HL-60 (cell line): ENCODE results near the gene DNAAF5.

ENCODE experiments used
- DNase-seq, 2 experiments: peaks; one replicate each; pipeline ENCODE4 v3.0.0-alpha.2; 2010 to 2020; ENCODE audit warnings: low read depth in 1 of 2, low spot score in 1 of 2
- H3K27ac ChIP-seq: fragments of 250-450 bp; sonication (Bioruptor Pico); replicated peaks from 2 replicates; pipeline ENCODE4 v1.5.1; 2020; ENCODE audit warnings: mild to moderate bottlenecking, moderate library complexity
- H3K27me3 ChIP-seq: fragments of 250-450 bp; sonication (Bioruptor Pico); 2 replicates; pipeline ENCODE4 v1.5.1; 2021; ENCODE audit warnings: mild to moderate bottlenecking, moderate library complexity; ENCODE audit not compliant: insufficient read depth, poor library complexity, severe bottlenecking
- H3K4me3 ChIP-seq: replicated peaks from 2 replicates; pipeline ENCODE4 v1.5.1; 2011; ENCODE audit warnings: mild to moderate bottlenecking, control low read depth, low read length; ENCODE audit not compliant: insufficient read depth
- GABPA ChIP-seq: IDR thresholded peaks from 2 replicates; pipeline ENCODE4 v1.6.1; 2012; ENCODE audit warnings: low read depth
- POLR2AphosphoS5 ChIP-seq: IDR thresholded peaks from 2 replicates; pipeline ENCODE4 v1.6.1; 2012; ENCODE audit warnings: low read depth
- SPI1 ChIP-seq: IDR thresholded peaks from 2 replicates; pipeline ENCODE4 v1.6.1; 2012; ENCODE audit warnings: low read depth, mild to moderate bottlenecking, borderline replicate concordance
- TF ChIP-seq, protein P1 (sequence below): IDR thresholded peaks from one replicate; pipeline ENCODE4 v1.5.1; 2011; ENCODE audit warnings: low read length, control low read depth, inconsistent platforms; ENCODE audit not compliant: insufficient read depth
- TF ChIP-seq, protein P2 (sequence below): IDR thresholded peaks from 2 replicates; pipeline ENCODE4 v1.6.1; 2012; ENCODE audit warnings: low read depth; ENCODE audit not compliant: insufficient replicate concordance

The DNAAF5 gene

DNA sequence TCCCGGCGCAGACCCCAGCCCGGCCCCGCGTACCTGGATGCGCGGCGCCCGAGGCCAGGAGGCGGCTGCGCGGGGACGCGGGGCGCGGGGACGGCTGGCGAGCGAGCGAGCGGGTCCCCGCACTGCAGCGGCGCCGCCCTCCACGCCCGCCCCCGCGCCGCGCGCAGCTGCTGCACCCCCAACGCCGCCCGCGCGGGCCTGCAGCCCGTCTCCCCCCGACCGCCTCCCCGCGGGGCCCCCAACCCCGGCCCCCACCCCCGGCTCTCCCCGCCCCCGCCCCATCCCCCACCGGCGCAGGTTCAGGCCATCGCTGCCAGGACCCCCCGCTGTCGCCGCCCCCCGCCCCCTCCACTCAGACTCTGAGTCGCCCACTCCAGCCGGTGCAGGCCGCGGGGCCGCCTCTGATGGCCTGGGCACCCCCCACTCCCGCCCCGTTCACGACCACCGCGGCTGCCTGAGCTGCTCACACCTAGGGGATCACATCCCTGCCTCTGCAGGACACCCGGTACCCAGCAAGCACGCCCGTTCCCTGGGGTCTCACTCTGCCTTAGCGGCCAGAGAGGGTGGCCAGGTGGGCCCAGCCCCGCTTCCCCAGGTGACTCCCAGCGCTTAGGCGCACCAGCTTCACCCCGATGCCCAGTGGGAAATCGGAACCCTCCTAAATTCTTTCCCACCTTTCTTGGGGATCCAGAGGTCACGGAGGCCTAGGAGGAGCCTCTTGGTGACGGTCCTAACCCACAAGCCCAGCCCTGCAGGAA, 13.9 kb upstream of the DNAAF5 start:
- Histone ChIP-seq H3K27ac (no peak overlapping the region), H3K4me3 (no peak overlapping the region), H3K27me3 (no peaks in the 10 kb centered on the region)
- no peak for DNase-seq
- no peak for TF ChIP-seq SPI1
- TF ChIP-seq, protein P1, sequence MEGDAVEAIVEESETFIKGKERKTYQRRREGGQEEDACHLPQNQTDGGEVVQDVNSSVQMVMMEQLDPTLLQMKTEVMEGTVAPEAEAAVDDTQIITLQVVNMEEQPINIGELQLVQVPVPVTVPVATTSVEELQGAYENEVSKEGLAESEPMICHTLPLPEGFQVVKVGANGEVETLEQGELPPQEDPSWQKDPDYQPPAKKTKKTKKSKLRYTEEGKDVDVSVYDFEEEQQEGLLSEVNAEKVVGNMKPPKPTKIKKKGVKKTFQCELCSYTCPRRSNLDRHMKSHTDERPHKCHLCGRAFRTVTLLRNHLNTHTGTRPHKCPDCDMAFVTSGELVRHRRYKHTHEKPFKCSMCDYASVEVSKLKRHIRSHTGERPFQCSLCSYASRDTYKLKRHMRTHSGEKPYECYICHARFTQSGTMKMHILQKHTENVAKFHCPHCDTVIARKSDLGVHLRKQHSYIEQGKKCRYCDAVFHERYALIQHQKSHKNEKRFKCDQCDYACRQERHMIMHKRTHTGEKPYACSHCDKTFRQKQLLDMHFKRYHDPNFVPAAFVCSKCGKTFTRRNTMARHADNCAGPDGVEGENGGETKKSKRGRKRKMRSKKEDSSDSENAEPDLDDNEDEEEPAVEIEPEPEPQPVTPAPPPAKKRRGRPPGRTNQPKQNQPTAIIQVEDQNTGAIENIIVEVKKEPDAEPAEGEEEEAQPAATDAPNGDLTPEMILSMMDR = no peak
- TF ChIP-seq GABPA = no peak
- TF ChIP-seq, protein P2, sequence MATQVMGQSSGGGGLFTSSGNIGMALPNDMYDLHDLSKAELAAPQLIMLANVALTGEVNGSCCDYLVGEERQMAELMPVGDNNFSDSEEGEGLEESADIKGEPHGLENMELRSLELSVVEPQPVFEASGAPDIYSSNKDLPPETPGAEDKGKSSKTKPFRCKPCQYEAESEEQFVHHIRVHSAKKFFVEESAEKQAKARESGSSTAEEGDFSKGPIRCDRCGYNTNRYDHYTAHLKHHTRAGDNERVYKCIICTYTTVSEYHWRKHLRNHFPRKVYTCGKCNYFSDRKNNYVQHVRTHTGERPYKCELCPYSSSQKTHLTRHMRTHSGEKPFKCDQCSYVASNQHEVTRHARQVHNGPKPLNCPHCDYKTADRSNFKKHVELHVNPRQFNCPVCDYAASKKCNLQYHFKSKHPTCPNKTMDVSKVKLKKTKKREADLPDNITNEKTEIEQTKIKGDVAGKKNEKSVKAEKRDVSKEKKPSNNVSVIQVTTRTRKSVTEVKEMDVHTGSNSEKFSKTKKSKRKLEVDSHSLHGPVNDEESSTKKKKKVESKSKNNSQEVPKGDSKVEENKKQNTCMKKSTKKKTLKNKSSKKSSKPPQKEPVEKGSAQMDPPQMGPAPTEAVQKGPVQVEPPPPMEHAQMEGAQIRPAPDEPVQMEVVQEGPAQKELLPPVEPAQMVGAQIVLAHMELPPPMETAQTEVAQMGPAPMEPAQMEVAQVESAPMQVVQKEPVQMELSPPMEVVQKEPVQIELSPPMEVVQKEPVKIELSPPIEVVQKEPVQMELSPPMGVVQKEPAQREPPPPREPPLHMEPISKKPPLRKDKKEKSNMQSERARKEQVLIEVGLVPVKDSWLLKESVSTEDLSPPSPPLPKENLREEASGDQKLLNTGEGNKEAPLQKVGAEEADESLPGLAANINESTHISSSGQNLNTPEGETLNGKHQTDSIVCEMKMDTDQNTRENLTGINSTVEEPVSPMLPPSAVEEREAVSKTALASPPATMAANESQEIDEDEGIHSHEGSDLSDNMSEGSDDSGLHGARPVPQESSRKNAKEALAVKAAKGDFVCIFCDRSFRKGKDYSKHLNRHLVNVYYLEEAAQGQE = no peak
- no peak for TF ChIP-seq POLR2AphosphoS5

DNA sequence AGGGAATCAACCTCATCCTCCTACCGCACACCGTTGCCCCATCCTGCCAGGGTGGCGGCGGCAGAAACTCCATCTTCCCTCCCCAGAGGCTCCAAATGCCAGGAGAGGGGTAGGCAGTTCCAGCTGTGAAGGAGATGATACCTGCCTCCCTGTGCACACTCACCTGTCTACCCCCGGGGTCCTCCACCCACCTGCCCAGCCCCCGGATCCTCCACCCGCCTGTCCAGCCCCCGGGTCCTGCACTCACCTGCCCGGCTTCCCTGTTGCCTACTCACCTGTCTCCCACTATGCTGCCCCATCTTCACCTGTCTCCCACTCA, 13.4 kb upstream of the DNAAF5 start:
- DNase-seq = no peak
- Histone ChIP-seq H3K4me3 (no peak overlapping the region), H3K27me3 (no peaks in the 10 kb centered on the region), H3K27ac (no peak overlapping the region)
- TF ChIP-seq POLR2AphosphoS5 = no peak
- TF ChIP-seq, protein P2 = no peak
- no peak for TF ChIP-seq SPI1
- no peak for TF ChIP-seq GABPA
- TF ChIP-seq, protein P1 = no peak

DNA sequence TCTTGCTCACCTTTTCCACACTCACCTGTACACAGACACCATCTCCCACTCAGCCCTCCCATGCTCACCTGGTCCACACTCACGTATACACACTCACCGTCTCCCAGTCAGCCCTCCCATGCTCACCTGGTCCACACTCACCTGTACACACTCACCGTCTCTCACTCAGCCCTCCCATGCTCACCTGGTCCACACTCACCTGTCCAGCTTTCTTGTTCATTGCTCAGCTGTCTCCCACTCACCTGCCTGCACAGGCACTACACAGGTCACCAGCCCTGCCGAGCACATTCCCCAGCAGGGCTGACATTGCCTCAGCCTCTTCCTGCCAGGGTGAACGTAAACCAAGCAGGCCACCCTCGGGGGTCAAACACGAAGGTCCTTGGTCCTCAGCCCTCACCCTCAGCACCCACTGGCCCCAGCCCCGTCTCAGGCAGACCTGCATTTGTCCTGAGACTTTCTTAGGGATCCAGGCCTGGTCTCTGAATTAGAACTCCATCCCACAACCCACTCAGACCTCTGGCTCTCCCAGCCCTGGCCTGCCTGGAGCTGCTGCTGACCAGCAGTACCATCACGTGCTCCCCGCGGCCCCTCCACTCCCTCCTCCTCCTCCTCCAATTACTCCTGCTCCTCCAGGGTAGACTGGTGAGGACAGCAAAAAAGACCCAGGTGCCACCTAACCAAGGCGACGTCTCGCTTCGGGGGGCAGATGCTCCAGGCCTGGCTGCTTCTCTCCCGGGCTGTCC, 12.8 kb upstream of the DNAAF5 start:
- H3K27ac ChIP-seq = no peak overlapping the region
- no peak for TF ChIP-seq GABPA
- TF ChIP-seq, protein P1 = no peak
- TF ChIP-seq POLR2AphosphoS5 = no peak
- TF ChIP-seq, protein P2 = no peak
- TF ChIP-seq SPI1 = no peak
- H3K4me3 ChIP-seq = no peak overlapping the region
- no peak for DNase-seq
- no peaks in the 10 kb centered on the region for H3K27me3 ChIP-seq
